ENCODE measurements around the gene PAGE4. TPM values are rescaled to one million over a fixed set of nuclear protein-coding genes. Genes with fewer than 3 reads are reported as not detected.
A peak's percentile ranks its signal among the peaks of the same experiment; 100 is the strongest.

The PAGE4 gene
- total RNA-seq, 1 experiment from 2014 or later = not detected

GRCh38 chrX:49880668-49881067 is 51.6 kb downstream of the PAGE4 start:
- Histone ChIP-seq H3K27me3 (ENCODE audit: low read length) (no peaks in the 10 kb centered on the region), H3K36me3 (ENCODE audit: low read depth, low read length) (no peaks in the 10 kb centered on the region), H3K4me3 (ENCODE audit: low read length) (peak overlapping the region; percentile 68), H3K4me1 (ENCODE audit: insufficient read depth, low read length) (peaks cover 8% of the 10 kb centered on the region; the same call in 1 of the 2 replicates), H3K27ac (ENCODE audit: low read length) (no peak overlapping the region), H3K9ac (ENCODE audit: low read length) (no peak overlapping the region), H2AFZ (ENCODE audit: low read length) (no peak overlapping the region), H3K9me2 (replicated peaks; ENCODE audit: low read length) (no peaks in the 10 kb centered on the region), H3F3A (ENCODE audit: low read length, unreplicated experiment) (no peaks in the 10 kb centered on the region), H4K20me1 (ENCODE audit: low read length) (no peaks in the 10 kb centered on the region), H3K9me3 (ENCODE audit: low read length) (no peaks in the 10 kb centered on the region), H3K4me2 (ENCODE audit: low read length) (peak overlapping the region; percentile 80; the same call in 1 of the 2 replicates), H3K79me2 (ENCODE audit: low read length) (no peaks in the 10 kb centered on the region)
- TF ChIP-seq EZH2phosphoT487 (IDR thresholded peaks at IDR 0.05; ENCODE audit: borderline replicate concordance, low read length) (no peak), EZH2 (IDR thresholded peaks at IDR 0.05; ENCODE audit: low read length, unreplicated experiment) (no peak), CTCF (conservative IDR thresholded peaks at IDR 0.05; ENCODE audit: low read depth, low read length) (no peak)
- no peak for ATAC-seq
- ChIA-PET POLR2A (ENCODE audit: unreplicated experiment) (no interaction called here), CTCF (no interaction called here)
- intact Hi-C loops (cut with micrococcal nuclease) = no loop called here
- BruUV-seq (replicated peaks) = no TSS peak
- DNase-seq = no peak

Other genes with a start within 250 kb of the PAGE4 start
- not detected in 2 replicates for gene GAGE12H, start 249.4 kb upstream of the PAGE4 start, total RNA-seq (2014; rRNA removed)
- not detected in 2 replicates for gene GAGE2A, start 239.8 kb upstream of the PAGE4 start, total RNA-seq (2014; rRNA removed)
- not detected in 2 replicates for gene GAGE1, start 230.3 kb upstream of the PAGE4 start, total RNA-seq (2014; rRNA removed)
- gene PAGE1, start 133.3 kb upstream of the PAGE4 start, total RNA-seq (2014; rRNA removed) = 1.7 and 4.5 TPM in 2 replicates
- 0.62 and 2.7 TPM in 2 replicates for gene USP27X, start 50.2 kb downstream of the PAGE4 start, total RNA-seq (2014; rRNA removed)
- gene CLCN5, start 93.3 kb downstream of the PAGE4 start, total RNA-seq (2014; rRNA removed) = 2.8 and 5.9 TPM in 2 replicates